Sigmoid colon (tissue), 7 donors: ENCODE measurements around the gene RBBP8. TPM values are rescaled to one million over a fixed set of nuclear protein-coding genes. Genes with fewer than 3 reads are reported as not detected.
A peak's percentile ranks its signal among the peaks of the same experiment; 100 is the strongest.
"Not testable (repeated sequence)": the region's sequence is repeated elsewhere in the genome, so short reads cannot be mapped to it uniquely, and the experiment has no call there.

ENCODE experiments used
- DNase-seq: peaks from one replicate; pipeline ENCODE4 v3.0.0-alpha.2; 2019
- H3K27ac ChIP-seq, 4 donors: fragments of 200-600 bp; sonication (generic); one replicate each; pipeline ENCODE4 v1.5.1; 2016 to 2019; ENCODE audit warnings: mild to moderate bottlenecking in 1 of 4
- H3K27me3 ChIP-seq, 3 donors: fragments of 200-600 bp; sonication (generic); one replicate each; pipeline ENCODE4 v1.5.1; 2019; ENCODE audit warnings: mild to moderate bottlenecking in 1 of 3
- H3K36me3 ChIP-seq, 4 donors: fragments of 200-600 bp; sonication (generic); one replicate each; pipeline ENCODE4 v1.5.1; 2016 to 2019
- H3K4me1 ChIP-seq, 4 donors: fragments of 200-600 bp; sonication (generic); one replicate each; pipeline ENCODE4 v1.5.1; 2017 to 2019
- H3K4me3 ChIP-seq, 4 donors: fragments of 200-600 bp; sonication (generic); one replicate each; pipeline ENCODE4 v1.5.1; 2017 to 2019; ENCODE audit warnings: mild to moderate bottlenecking in 2 of 4, moderate library complexity in 1 of 4
- H3K9me3 ChIP-seq, 4 donors: fragments of 200-600 bp in 3 of 4; sonication (generic) in 3 of 4; one replicate each; pipeline versions ENCODE4 v1.5.1 to v1.6.1; 2013 to 2019
- CTCF ChIP-seq, 4 experiments: fragments of 450-650 bp in 3 of 4; fragments of 200-600 bp in 1 of 4; IDR thresholded peaks; one replicate each; pipeline ENCODE4 v1.5.1; 2016 to 2019; ENCODE audit warnings: antibody characterized with exemption in 4 of 4, mild to moderate bottlenecking in 3 of 4, moderate library complexity in 2 of 4
- EP300 ChIP-seq, 4 donors: sonication (generic); formaldehyde crosslinking; IDR thresholded peaks; one replicate each; pipeline ENCODE4 v1.6.1; 2017; ENCODE audit warnings: antibody characterized with exemption in 4 of 4
- POLR2A ChIP-seq, 2 donors: fragments of 450-650 bp; IDR thresholded peaks; one replicate each; pipeline ENCODE4 v1.6.1; 2016; ENCODE audit warnings: antibody characterized with exemption in 2 of 2, mild to moderate bottlenecking in 2 of 2, moderate library complexity in 2 of 2
- POLR2AphosphoS5 ChIP-seq, 4 donors: sonication (generic); formaldehyde crosslinking; IDR thresholded peaks; one replicate each; pipeline ENCODE4 v1.6.1; 2017; ENCODE audit warnings: antibody characterized with exemption in 4 of 4
- WGBS, 2 donors: extraction: QIAGEN DNeasy Blood & Tissue Kit; methylation state at CpG; one replicate each; pipeline ENCODE4 v1.1.7; 2013; 5-methylcytosine and 5-hydroxymethylcytosine counted together
- intact Hi-C: fragments of 100-400 bp; cut with DNase I; formaldehyde crosslinking; loops from one replicate; pipeline ENCODE4 v1.15.1; 2023
- polyA plus RNA-seq, 3 donors: library from polyadenylated mRNA; stranded (reverse); fragments of 200-250 nt; gene quantifications; one replicate each; pipeline ENCODE4 v1.2.3, GENCODE V29; 2013
- total RNA-seq, 4 donors: library from RNA; depleted of rRNA; stranded (reverse); fragments of >200 nt; gene quantifications; one replicate each; pipeline ENCODE4 v1.1.0, GENCODE V29; 2016
- donor health status: healthy with polysubstance abuse.
- donor health status: Bipolar disorder and iron deficiency.
- donor health status: healthy.

The RBBP8 gene
- total RNA-seq (10 to 100 TPM; 10.3 to 22.7 (median 14.7) TPM), polyA plus RNA-seq (10 to 100 TPM; 23.3 to 30.7 (median 23.4) TPM)

- peaks cover 0 to 12% (median 2%) of the 10 kb centered on the region in 4 donors for H3K4me1 ChIP-seq
- peak; percentile 90 for DNase-seq
- 0% methylated on average over 82 of the region's 82 CpGs for WGBS, 2 donors
- H3K9me3 ChIP-seq, result no peaks in the 10 kb centered on the region
- H3K27me3 ChIP-seq, result no peaks in the 10 kb centered on the region
- TF ChIP-seq POLR2AphosphoS5 (IDR thresholded peaks at IDR 0.05), result peak; percentile 77 to 86 (median 81)
- no peak for TF ChIP-seq CTCF (IDR thresholded peaks at IDR 0.05)
- peak; percentile 63 to 77 for TF ChIP-seq POLR2A (IDR thresholded peaks at IDR 0.05)
- H3K4me3 ChIP-seq, result peak within 1 kb of the TSS; percentile 77 to 91 (median 82)
- no peaks in the 10 kb centered on the region for H3K36me3 ChIP-seq
- peak within 1 kb of the TSS; percentile 97 to 99 (median 98) for H3K27ac ChIP-seq
- intact Hi-C loops, result loop anchor here (1.0 to 10.0 kb wide), 5 partner anchors 49 to 766 kb away; partner anchors contain the start of genes CABLES1, GATA6 and RIOK3
Measured at GRCh38 chr18:22933206-22933965, at the start of gene RBBP8. Gene RBBP8, plus strand, starts transcription at chr18:22933328. Its CDS starts 3,524 bp downstream, at chr18:22936852.

GRCh38 chr18:22883827-22884226, 49.3 kb upstream of the RBBP8 start:
- H3K27ac ChIP-seq, result no peak overlapping the region
- 69 to 89% methylated on average over 1 of the region's 1 CpG for WGBS, 2 donors
- intact Hi-C loops, result no loop called here

GRCh38 chr18:22885694-22886093, 47.4 kb upstream of the RBBP8 start:
- not testable (repeated sequence) for DNase-seq, H3K9me3 ChIP-seq

More at GRCh38 chr18:22883827-22884226, 49.3 kb upstream of the RBBP8 start:
- no peak overlapping the region for H3K4me3 ChIP-seq
- no peaks in the 10 kb centered on the region for H3K27me3 ChIP-seq
- peaks cover 0 to 4% (median 0%) of the 10 kb centered on the region in 4 donors for H3K9me3 ChIP-seq
- TF ChIP-seq POLR2AphosphoS5 (IDR thresholded peaks at IDR 0.05) (no peak), POLR2A (IDR thresholded peaks at IDR 0.05) (no peak), EP300 (IDR thresholded peaks at IDR 0.05) (no peak), CTCF (IDR thresholded peaks at IDR 0.05) (no peak)
- DNase-seq, result no peak
- no peaks in the 10 kb centered on the region for H3K4me1 ChIP-seq
- no peaks in the 10 kb centered on the region for H3K36me3 ChIP-seq

GRCh38 chr18:22899421-22899820, 33.7 kb upstream of the RBBP8 start:
- H3K9me3 ChIP-seq, result no peaks in the 10 kb centered on the region
- intact Hi-C loops, result no loop called here
- TF ChIP-seq CTCF (IDR thresholded peaks at IDR 0.05) (no peak), POLR2A (IDR thresholded peaks at IDR 0.05) (no peak), POLR2AphosphoS5 (IDR thresholded peaks at IDR 0.05) (no peak), EP300 (IDR thresholded peaks at IDR 0.05) (no peak)
- no peak overlapping the region for H3K4me3 ChIP-seq
- no peak for DNase-seq
- H3K27me3 ChIP-seq, result no peaks in the 10 kb centered on the region
- no peaks in the 10 kb centered on the region for H3K4me1 ChIP-seq
- H3K36me3 ChIP-seq, result no peaks in the 10 kb centered on the region
- H3K27ac ChIP-seq, result no peak overlapping the region

More at GRCh38 chr18:22885694-22886093, 47.4 kb upstream of the RBBP8 start:
- H3K27me3 ChIP-seq, H3K27ac ChIP-seq, H3K4me3 ChIP-seq, H3K4me1 ChIP-seq, H3K36me3 ChIP-seq, intact Hi-C loops: not testable (repeated sequence)
- WGBS, 2 donors, result 92 to 93% methylated on average over 11 of the region's 11 CpGs

GRCh38 chr18:22900558-22901238, 32.4 kb upstream of the RBBP8 start:
- Histone ChIP-seq H3K9me3 (no peaks in the 10 kb centered on the region), H3K36me3 (no peaks in the 10 kb centered on the region), H3K27ac (no peak overlapping the region), H3K4me3 (no peak overlapping the region), H3K27me3 (no peaks in the 10 kb centered on the region), H3K4me1 (no peaks in the 10 kb centered on the region)
- intact Hi-C loops, result no loop called here
- TF ChIP-seq POLR2A (IDR thresholded peaks at IDR 0.05) (no peak), EP300 (IDR thresholded peaks at IDR 0.05) (no peak), CTCF (IDR thresholded peaks at IDR 0.05) (no peak), POLR2AphosphoS5 (IDR thresholded peaks at IDR 0.05) (no peak)
- WGBS, 2 donors, result 84 to 86% methylated on average over 5 of the region's 5 CpGs
- DNase-seq, result no peak
